Left forelimb (tissue), 1 donor: ENCODE results near the gene GSE1.

Experiments
- DNase-seq: peaks from one replicate; pipeline ENCODE4 v3.0.0-alpha.2; 2018; ENCODE audit warnings: low spot score

GSE1 gene

GRCh38 chr16:85677383-85677967 lies 64.4 kb downstream of the GSE1 start:
- no peak for DNase-seq

GRCh38 chr16:85678016-85678415 lies 64.9 kb downstream of the GSE1 start:
- no peak for DNase-seq

DNA sequence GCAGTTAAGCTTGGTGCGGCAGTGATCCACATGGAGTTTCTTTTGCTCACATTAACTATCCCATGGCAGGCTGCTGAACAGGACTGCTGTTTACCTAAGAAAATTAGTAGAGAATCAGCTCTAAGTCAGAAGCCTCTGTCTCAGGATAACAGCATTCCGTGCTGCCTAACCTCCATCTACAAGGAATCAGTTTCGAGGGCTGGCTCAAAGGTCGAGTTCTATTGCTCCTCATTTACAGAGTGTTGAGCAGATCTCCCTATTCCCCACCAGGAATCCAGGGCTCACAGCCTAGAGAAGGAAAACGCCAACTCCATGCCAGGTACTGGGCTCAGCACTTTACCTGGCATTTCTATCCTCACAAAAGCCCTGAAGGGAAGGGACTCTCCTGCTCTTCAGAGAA lies 65.7 kb downstream of the GSE1 start:
- no peak for DNase-seq

DNA sequence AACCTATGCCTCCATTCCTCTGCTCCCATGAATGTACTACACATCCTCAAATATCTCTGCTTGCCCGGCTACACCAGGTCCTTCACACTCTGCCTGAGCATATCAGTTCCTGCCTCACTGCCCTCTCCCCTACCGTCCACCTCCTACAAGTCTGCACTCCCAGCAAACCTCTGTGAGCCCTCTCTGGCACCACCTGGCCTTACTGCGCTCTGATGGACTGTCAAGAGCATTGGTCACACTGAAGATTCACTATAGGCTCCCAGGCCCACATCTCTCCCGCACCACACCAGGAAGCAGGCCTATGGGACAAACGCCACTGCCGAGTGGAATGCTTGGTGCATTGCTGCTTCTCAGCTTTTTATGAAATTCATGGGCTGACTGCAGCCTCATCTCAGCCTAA lies 66.7 kb downstream of the GSE1 start:
- DNase-seq: no peak

DNA sequence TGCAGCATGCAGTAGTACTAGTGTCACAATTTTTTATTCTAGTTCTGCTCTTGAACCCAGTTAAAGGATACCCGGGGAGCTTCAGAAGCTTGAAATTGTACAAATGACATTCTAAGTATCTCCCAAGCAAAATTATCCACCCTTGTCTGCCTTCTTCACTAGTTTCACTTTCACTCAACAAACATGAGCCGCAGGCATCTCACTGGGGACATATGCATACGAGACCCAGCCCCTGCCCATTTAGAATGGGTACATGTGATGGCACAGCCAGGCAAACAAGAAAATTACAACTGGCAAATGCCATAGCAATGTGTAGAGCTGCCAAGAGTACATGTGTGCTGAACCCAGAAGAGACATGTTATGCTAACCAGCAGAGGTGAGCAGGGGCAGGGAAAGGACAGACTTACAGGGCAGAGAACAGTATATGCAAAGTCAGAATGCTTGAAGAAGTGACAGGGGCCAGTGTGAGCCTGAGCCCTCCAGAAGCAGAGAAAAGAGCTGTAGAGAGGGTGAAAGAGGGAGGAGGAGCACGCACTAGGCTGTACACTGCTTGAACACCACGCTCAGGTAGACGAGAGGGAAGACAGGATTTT lies 67.3 kb downstream of the GSE1 start:
- DNase-seq: no peak

DNA sequence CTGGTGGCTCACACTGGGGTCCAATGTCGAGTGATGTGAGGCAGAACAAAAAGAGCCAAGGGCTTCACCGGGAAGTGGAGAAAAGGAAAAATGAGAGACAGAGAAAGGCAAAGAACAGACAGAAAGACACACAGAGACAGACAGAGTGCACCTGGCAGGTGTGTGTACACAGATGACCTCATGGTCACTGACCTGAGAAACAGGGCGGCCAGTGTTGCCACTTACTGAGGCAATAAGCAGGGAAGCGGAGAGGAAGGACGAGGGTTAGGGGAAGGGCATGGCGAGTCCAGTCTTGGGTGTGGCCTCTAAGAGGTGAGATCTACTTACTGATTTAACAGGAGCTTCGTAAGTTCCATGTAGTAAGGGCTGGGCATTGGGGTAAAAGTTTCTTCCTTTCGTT lies 68.1 kb downstream of the GSE1 start:
- no peak for DNase-seq

DNA sequence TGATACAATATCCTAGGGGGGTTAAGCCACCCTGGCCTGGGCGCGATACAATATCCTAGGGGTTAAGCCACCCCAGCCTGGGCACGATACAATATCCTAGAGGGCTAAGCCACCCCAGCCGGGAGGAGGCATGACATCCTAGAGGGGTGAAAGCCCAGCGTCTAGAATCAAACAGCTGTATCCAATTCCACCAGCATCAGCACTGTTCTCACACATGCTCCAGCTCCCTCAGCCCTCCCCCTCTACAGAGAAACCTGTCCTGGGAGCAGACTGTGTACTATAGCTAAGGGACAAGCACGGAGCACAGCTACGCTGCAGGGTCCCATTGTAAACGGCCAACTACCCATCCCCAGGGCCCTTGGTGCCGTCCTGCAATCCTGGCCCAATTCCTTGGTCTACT lies 69.4 kb downstream of the GSE1 start:
- DNase-seq: no peak

GRCh38 chr16:85683363-85683762 lies 70.2 kb downstream of the GSE1 start:
- DNase-seq: no peak

DNA sequence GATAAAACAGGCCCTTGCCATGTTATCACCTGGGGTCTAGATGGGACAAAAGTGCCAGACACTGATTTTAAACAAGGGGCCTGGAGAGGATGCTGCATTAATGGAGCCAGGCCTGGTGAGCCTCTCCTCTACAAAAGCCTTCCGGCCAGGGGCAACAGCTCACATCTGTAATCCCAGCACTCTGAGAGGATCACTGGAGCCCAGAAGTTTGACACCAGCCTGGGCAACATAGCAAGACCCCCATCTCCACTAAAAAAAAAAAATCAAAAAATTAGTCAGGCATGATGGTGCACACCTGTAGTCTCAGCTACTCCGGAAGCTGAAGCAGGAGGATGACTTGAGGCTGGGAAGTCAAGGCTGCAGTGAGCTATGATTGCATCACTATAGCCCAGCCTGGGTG lies 72.1 kb downstream of the GSE1 start:
- no peak for DNase-seq

DNA sequence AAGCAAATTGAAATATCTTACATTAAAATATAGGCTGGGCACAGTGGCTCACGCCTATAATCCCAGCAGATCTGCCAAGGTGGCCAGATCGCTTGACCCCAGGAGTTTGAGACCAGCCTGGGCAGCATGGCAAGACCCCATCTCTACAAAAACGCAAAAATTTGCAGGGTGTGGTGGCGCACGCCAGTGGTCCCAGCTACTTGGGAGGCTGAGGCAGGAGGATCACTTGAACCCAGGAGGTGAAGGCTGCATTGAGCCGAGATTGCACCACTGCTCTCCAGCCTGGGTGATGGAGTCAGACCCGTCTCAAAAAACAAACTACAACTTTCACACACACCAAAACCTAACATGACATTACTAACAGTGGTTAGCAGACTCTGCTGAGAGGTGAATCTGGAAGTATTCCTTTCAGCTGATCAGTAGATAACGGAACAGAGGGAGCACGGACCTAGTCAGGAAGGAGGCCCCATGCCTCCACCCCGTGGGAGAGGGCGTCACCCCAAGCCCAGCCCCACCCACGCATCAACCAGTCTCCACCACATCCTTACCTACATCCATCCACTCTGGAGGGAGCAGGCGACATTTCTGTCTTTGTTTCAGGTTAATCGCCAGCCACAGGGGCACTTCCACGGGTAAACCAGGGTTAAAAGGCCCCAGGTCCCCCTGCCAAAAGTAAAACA lies 73.9 kb downstream of the GSE1 start:
- no peak for DNase-seq

DNA sequence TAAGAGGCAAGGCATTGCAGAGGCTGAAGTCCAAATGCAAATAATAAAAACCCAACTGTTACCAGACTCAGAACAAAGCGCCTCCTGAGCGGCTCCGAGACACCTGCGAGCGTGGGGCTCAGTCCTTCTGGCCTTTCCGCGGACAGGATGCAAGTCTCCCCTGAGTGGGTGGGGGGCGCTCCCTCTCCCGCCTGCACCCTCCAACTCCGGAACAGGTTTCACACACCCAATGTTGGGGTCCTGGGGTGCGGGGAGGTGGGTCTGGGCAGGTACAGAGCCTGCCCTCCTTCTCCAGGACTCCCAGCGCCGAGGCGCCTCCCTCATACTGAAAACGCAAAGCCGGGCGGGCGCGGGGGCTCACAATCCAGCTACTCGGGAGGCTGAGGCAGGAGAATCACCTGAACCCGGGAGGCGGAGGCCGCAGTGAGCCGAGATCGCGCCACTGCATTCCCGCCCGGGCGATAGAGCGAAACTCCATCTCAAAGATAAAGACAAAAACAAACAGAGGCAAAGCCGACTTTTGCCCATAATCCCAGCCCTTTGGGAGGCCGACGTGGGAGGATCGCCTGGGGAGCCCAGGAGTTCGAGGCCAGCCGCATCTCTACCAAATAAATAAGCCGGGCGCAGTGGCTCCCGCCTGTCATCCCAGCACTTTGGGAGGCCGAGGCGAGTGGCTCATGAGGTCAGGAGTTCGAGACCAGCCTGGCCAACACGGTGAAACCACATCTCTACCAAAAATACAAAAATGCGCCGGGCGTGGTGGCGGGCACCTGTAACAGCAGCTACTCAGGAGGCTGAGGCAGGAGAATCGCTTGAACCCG lies 74.7 kb downstream of the GSE1 start:
- DNase-seq: no peak

GRCh38 chr16:85688586-85689284 lies 75.6 kb downstream of the GSE1 start, which contains the start of gene GINS2:
Gene GINS2 (minus strand): TSS chr16:85688954. CDS start chr16:85688898, 56 bp downstream.
- peak; percentile 92 for DNase-seq

DNA sequence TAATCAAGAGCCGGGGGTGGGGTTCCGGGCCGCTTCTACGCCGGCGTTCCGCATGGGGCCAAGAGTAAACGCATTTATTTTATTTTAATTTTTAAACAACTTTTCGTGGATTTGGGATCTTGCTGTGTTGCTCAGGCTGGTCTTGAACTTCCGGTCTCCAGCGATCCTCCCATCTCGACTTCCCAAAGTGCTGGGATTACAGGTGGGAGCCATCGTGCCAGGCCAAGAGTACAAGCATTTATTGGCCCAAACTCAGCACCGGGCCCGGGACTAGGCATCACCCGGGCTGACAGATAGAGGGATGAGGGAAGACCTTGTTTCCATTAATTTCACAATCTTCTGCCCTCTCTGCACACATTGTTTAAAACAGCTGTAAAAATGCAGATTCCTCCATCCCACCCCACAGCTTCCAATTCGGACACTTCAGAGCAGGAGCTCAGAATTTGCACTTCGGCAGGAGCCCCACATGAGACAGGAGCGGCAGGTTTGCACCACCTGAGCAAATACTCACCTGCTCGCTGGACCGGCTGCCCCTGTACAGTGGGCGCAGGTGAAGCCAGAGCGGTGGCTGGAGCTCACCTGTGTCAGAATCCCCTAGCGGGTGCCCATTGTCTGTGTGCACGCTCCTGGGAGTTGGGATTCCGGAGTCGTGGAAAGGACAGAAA lies 76.3 kb downstream of the GSE1 start:
- no peak for DNase-seq

- no peak for DNase-seq
These were observed 76.8 kb downstream of the GSE1 start for GRCh38 chr16:85689950-85690320.

DNA sequence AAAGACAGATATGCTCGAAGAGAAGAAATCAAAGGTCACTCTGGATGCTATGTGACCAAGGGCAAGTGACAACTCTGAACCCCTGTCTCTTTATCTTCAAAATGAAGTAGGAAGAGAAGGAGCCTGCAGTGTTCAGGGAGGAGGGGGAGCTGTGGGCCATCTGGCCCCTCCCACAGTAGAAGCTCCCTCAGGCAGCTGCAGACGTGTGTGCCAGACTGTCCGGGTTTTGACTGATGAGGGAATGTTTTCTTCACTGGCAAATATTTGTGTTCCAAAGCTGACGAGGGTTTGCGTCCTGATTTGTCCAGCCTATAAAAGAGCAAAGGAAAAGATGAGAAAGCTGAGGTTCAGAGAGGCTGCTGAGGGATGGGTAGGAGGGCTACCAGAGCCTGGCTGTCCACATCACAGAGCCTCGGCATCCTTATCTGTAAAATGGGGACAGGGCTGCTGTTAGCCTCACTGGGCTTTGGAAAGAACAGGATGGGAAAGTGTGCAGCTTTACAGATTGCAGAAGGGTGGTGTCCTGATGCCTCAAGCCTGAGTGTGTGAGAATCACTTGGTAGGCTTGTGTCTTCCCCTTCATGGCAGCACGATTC lies 77.4 kb downstream of the GSE1 start:
- DNase-seq: no peak

- no peak for DNase-seq
These were observed 82.3 kb downstream of the GSE1 start for GRCh38 chr16:85695196-85696128.

- no peak for DNase-seq
These were observed 83.7 kb downstream of the GSE1 start for GRCh38 chr16:85696781-85697180.

DNA sequence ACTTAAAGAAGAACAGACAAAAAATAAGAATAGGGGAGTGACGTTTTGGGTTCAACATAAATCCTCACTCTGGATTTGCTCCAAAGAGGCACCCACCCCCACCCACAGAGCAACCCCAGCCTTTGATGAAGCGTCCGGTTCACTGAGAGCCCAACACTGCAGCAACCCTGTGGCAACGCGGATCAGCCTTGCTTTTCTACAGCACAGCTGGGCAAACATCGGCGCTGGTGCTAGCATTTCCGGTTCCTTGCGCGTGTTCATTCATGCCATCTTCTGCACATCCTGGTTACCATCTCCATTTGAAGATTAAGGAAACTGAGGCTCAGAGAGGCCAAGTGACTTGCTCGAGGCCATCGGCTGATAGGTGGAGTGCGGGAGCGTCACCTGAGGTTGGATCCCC lies 84.3 kb downstream of the GSE1 start:
- DNase-seq: no peak

DNA sequence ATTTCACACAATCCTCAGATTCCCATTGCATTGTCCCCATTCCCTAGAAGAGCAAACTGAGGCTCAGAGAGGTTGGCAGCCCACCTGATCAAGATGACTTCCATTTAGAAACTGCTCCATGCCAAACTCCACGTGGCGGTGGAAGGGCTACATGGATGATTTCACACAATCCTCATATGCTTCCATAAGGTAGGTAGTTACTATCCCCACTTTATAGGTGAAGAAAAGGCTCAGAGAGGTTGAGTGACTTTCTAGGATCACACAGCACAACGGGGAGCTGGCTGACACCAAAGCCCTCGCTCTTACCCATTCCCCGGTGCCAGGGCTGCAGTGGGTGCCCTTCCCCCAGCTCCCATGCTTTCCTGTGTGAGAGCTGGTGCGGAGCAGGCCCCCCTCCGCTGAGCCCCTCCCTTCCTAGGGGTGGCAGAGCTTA lies 85.4 kb downstream of the GSE1 start:
- DNase-seq: no peak

DNA sequence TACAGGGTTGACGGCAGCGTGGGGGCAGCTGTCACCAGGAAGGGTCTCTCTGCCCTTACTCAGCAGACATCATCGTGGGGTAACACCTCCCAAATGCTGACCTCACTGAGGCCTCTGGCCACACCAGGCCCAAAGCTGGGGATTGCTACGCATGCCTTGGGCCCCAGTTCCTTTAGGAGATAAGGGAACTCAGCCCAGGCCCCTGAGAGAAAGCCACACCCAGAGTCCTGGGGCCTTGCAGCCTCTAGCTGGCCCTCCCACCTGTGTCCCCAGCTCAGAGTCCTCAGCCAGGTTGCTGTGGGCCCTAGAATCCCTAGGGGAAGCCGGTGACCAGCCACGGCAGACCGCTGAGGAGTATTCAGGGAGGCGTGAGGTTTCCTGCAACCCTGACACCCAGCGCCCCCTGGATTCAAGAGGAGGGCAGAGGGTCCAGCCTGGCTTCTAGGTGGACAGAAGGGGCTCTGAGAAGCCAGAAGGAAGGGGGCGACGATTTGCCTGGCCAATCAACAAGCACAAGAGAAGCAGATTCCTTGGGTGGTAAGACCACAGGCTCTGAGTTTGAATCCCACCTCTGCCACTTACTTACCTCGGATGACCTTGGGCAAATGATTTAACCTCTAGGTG lies 85.9 kb downstream of the GSE1 start:
- DNase-seq: no peak
